Measurements from ENCODE around the gene CEBPA.

CEBPA gene

GRCh38 chr19:33271246-33272021 is 30.9 kb downstream of the CEBPA start:
- no peak for DNase-seq (ENCODE audit: low spot score)

- DNase-seq (ENCODE audit: low spot score), result no peak
These were observed 31.6 kb downstream of the CEBPA start for GRCh38 chr19:33270769-33271168.

GRCh38 chr19:33269016-33269415 is 33.3 kb downstream of the CEBPA start:
- DNase-seq (ENCODE audit: low spot score), result no peak

- DNase-seq (ENCODE audit: low spot score), result no peak
These were observed 34.0 kb downstream of the CEBPA start for GRCh38 chr19:33268162-33268991.

GRCh38 chr19:33267706-33268105 is 34.6 kb downstream of the CEBPA start:
- DNase-seq (ENCODE audit: low spot score), result no peak

- DNase-seq (ENCODE audit: low spot score), result no peak
These were observed 35.3 kb downstream of the CEBPA start for GRCh38 chr19:33266974-33267484.

DNA sequence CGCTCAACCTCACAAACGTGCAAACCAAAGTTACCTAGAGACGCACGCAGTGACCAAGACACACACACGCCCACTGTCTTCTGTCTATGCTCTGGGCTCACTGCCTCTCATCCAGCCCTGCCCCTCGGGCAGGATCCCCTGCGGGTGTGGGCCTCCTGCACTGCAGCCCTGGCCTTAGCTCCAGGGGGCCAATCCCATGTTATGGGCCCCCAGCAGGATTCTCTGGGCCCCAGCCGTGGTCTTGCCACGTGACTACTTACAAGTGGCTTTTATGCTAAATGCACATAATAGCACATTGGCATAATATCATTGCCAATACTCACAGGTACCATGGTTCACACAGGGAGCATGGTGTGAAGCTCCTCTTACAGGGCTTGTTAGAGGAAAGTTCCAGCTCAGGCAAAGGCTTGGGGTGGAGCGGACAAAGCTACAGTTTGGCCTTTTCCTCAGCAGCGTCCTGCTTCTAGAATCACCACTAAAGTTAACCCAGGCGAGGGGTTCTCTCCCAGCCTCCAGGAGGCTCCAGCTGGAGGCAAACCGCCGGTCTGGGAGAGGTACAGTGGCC is 37.4 kb downstream of the CEBPA start:
- DNase-seq (ENCODE audit: low spot score), result no peak

GRCh38 chr19:33263325-33264023 is 38.9 kb downstream of the CEBPA start:
- DNase-seq (ENCODE audit: low spot score), result no peak

- DNase-seq (ENCODE audit: low spot score), result no peak
These were observed 40.7 kb downstream of the CEBPA start for GRCh38 chr19:33261511-33262189.

GRCh38 chr19:33260628-33261418 is 41.5 kb downstream of the CEBPA start:
- no peak for DNase-seq (ENCODE audit: low spot score)

DNA sequence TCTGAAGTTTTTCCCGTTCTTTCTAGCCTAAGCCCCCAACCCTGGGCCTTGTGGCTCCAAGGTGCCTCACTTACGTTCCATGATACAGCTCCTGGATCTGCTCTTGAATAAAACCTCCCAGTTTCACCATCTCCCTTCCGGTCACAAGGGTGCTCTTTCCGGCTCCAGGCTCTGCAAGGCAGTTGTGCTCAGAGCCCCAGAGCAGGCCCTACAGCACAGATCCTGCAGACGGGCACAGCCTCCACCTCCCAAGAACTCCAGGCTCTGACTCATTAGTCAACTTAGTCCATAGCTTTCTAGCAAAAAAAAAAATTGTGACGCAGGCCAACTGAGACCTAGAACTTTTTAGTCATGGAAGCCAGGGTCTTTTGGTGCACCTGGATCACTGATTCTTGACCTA is 42.8 kb downstream of the CEBPA start:
- DNase-seq (ENCODE audit: low spot score), result no peak

- no peak for DNase-seq (ENCODE audit: low spot score)
These were observed 44.5 kb downstream of the CEBPA start for GRCh38 chr19:33257828-33258227.

DNA sequence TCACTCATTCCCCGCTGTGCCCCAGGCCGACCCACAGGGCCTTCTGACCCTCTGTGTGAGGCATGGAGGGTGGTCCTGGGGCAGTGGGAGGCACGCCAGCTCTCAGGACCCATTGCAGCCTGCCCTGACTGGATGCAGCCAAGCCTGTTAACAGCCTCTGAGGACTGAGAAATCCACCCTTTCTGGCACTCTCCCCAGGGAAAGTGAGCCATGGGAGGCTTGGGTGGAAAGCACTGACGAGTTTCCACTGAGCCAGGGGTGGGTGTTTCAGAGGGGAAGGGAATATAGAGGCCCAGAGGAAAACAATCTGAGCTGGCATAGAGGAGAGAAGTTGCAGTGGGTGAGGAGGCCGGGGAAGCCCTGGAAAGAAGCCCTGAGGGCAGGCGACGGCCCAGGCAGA is 46.1 kb downstream of the CEBPA start:
- DNase-seq (ENCODE audit: low spot score), result no peak

- DNase-seq (ENCODE audit: low spot score), result no peak
These were observed 46.6 kb downstream of the CEBPA start for GRCh38 chr19:33255781-33256180.

DNA sequence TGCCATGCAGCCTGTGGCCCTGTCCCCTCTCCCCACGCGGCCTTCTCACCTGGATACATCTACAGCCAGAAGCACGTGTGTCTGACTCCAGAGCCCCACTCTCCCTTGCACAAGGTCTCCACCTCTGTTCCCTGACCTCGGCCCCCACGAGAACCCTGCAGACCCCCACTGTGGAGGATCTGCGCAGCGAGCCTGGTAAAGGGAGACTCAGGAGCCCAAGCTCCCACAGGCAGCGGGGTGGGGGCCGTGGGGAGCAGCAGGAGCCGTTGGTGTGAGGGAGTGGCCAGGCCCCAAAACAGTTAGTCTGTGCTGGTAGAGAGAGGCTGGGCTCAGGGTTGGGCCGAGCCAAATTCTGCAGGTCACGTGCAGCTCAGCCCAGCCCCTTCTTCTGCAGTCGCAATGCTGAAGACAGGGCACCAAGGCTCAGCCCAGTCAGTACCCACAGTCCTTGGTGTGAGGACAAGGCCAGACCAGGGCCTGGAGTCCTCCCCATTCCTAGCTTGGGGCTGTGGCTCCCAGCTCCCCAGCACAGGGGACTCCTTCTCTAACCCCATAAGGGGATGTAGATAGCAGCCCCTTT is 48.0 kb downstream of the CEBPA start:
- no peak for DNase-seq (ENCODE audit: low spot score)

DNA sequence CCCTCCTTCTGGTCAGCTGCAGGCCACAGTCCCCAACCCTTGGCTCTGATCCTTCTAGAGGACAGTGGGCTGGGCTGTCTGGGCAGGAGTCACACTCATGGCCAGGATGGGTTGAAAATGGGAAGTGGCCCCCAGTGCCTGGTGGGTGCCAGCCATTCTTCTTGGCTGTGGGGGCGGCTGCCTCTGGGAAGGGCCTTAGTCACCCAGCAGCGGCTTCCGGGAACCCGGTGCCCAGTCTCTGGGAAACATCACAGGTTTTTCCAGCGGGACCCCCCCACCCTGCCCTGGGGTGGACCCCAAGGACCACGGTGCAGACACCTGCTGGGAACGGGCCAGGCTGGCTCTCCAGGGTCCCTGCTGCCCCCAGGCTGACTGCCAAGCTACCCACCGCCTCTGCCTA is 49.4 kb downstream of the CEBPA start:
- no peak for DNase-seq (ENCODE audit: low spot score)

GRCh38 chr19:33252418-33252962 is 49.8 kb downstream of the CEBPA start:
- no peak for DNase-seq (ENCODE audit: low spot score)

GRCh38 chr19:33251526-33252090 is 50.7 kb downstream of the CEBPA start:
- no peak for DNase-seq (ENCODE audit: low spot score)

DNA sequence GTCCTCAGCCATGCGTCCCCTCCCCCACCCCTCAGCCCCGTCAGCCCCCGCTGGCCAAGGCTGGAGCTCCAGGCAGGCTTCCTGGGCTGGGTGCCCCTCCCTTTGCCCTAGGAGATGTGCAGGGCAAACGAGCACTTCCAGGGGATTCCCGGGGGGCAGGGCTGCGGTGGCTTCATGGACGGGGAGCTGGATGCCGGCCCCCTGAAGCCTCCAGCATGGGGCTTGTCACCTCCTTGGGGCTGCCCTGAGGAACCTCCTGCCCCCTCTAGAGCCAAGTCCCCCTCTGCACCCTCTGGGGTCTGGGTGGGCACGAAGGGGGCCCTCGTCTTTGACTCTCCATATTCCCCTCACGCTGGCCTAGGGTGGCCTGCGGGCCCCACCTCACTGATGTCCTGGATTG is 51.3 kb downstream of the CEBPA start:
- DNase-seq (ENCODE audit: low spot score), result no peak

DNA sequence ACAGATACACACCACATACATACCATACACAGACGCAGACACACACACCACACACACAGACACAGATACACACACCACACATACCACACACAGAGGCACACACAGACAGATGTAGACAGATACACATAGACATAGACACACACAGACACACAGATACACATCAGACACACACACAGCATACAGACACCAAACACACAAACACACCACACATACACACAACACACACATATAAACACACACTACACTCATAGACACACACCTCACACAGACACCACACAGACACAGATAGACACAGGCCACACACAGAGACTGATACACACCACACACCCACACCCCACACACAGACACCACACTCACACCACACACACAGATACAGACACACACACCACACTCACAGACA is 51.8 kb downstream of the CEBPA start:
- no peak for DNase-seq (ENCODE audit: low spot score)
